Stimulated activated CD8-positive, alpha-beta memory T cell treated with anti-CD3 and anti-CD28 coated beads, Interleukin-12 subunit alpha, Interleukin-12 subunit beta, amount 100 ng/mL, for 1 hour (primary cell): Measurements from ENCODE around the gene VAV3.

Source experiments
- DNase-seq: peaks from one replicate; pipeline ENCODE4 v3.0.0-alpha.2; 2020; ENCODE audit warnings: low read depth

The VAV3 gene

GRCh38 chr1:107789817-107790524, 175.0 kb downstream of the VAV3 start:
- DNase-seq: no peak

GRCh38 chr1:107788206-107789202, 176.5 kb downstream of the VAV3 start:
- DNase-seq: no peak

GRCh38 chr1:107787299-107787698, 177.7 kb downstream of the VAV3 start:
- DNase-seq: no peak

GRCh38 chr1:107786203-107786845, 178.7 kb downstream of the VAV3 start:
- no peak for DNase-seq

- no peak for DNase-seq
Measured at GRCh38 chr1:107785496-107786202, 179.3 kb downstream of the VAV3 start.

- peak; percentile 44 for DNase-seq
Measured at GRCh38 chr1:107782217-107782845, 182.6 kb downstream of the VAV3 start.

GRCh38 chr1:107781245-107781644, 183.7 kb downstream of the VAV3 start:
- no peak for DNase-seq

- no peak for DNase-seq
Measured at GRCh38 chr1:107777664-107778047, 187.3 kb downstream of the VAV3 start.

GRCh38 chr1:107776900-107777663, 187.9 kb downstream of the VAV3 start:
- DNase-seq: no peak

GRCh38 chr1:107771377-107771776, 193.6 kb downstream of the VAV3 start:
- DNase-seq: no peak

GRCh38 chr1:107767156-107767582, 197.8 kb downstream of the VAV3 start:
- no peak for DNase-seq

- DNase-seq: no peak
Measured at GRCh38 chr1:107766533-107766932, 198.4 kb downstream of the VAV3 start.

GRCh38 chr1:107762751-107763390, 202.1 kb downstream of the VAV3 start:
- DNase-seq: no peak

- DNase-seq: no peak
Measured at GRCh38 chr1:107760065-107760464, 204.9 kb downstream of the VAV3 start.

- no peak for DNase-seq
Measured at GRCh38 chr1:107750364-107750959, 214.5 kb downstream of the VAV3 start.

- DNase-seq: no peak
Measured at GRCh38 chr1:107748531-107748930, 216.4 kb downstream of the VAV3 start.

- no peak for DNase-seq
Measured at GRCh38 chr1:107741242-107741641, 223.7 kb downstream of the VAV3 start.

- DNase-seq: no peak
Measured at GRCh38 chr1:107740579-107740978, 224.4 kb downstream of the VAV3 start.

GRCh38 chr1:107739651-107740050, 225.3 kb downstream of the VAV3 start:
- no peak for DNase-seq

- no peak for DNase-seq
Measured at GRCh38 chr1:107739201-107739600, 225.8 kb downstream of the VAV3 start.
